HG02642 (cell line): Measurements from ENCODE around the gene HJURP.

Experiments used
- ATAC-seq: cut with Tn5 transposase; IDR thresholded peaks from one replicate; pipeline ENCODE4 v1.9.1; 2021; ENCODE audit warnings: mild to moderate bottlenecking; ENCODE audit not compliant: unreplicated experiment, poor library complexity

HJURP gene

GRCh38 chr2:233799087-233799665 is 55.2 kb downstream of the HJURP start:
- ATAC-seq, result no peak

- no peak for ATAC-seq
Observed at GRCh38 chr2:233798335-233799086, 55.8 kb downstream of the HJURP start.

- no peak for ATAC-seq
Observed at GRCh38 chr2:233796254-233796653, 58.1 kb downstream of the HJURP start.

- ATAC-seq, result no peak
Observed at GRCh38 chr2:233795735-233796171, 58.6 kb downstream of the HJURP start.

GRCh38 chr2:233794128-233794658 is 60.1 kb downstream of the HJURP start:
- no peak for ATAC-seq

- no peak for ATAC-seq
Observed at GRCh38 chr2:233793465-233794127, 60.7 kb downstream of the HJURP start.

- ATAC-seq, result no peak
Observed at GRCh38 chr2:233792720-233793119, 61.6 kb downstream of the HJURP start.

- no peak for ATAC-seq
Observed at GRCh38 chr2:233791883-233792329, 62.4 kb downstream of the HJURP start.

- ATAC-seq, result no peak
Observed at GRCh38 chr2:233791151-233791882, 63.0 kb downstream of the HJURP start.

GRCh38 chr2:233789554-233789953 is 64.8 kb downstream of the HJURP start:
- no peak for ATAC-seq
